Large intestine (tissue), 3 donors: ENCODE data around the gene SLC2A11. TPM values are rescaled to one million over a fixed set of nuclear protein-coding genes. Genes with fewer than 3 reads are reported as not detected.

Source experiments
- DNase-seq, 2 donors: peaks; one replicate each; pipeline versions ENCODE4 v3.0.0 to v3.0.0-alpha.2; 2013
- H3K27ac ChIP-seq: one replicate; pipeline ENCODE4 v1.5.1; 2013; ENCODE audit warnings: low read length
- H3K27me3 ChIP-seq: 2 replicates; pipeline ENCODE4 v1.6.1; 2013; ENCODE audit warnings: low read length; ENCODE audit not compliant: control insufficient read depth, insufficient read depth
- H3K36me3 ChIP-seq: 2 replicates; pipeline ENCODE4 v1.6.1; 2013; ENCODE audit warnings: low read length; ENCODE audit not compliant: control insufficient read depth, insufficient read depth
- H3K4me1 ChIP-seq: one replicate; pipeline ENCODE4 v1.6.1; 2013; ENCODE audit warnings: low read length; ENCODE audit not compliant: control insufficient read depth, insufficient read depth
- H3K4me3 ChIP-seq: one replicate; pipeline ENCODE4 v1.5.1; 2013; ENCODE audit warnings: low read length
- H3K9me3 ChIP-seq: one replicate; pipeline ENCODE4 v1.6.1; 2013; ENCODE audit warnings: mild to moderate bottlenecking, low read depth, low read length, moderate library complexity; ENCODE audit not compliant: control insufficient read depth
- WGBS: methylation state at CpG from one replicate; pipeline ENCODE4 v1.1.5; 2013; ENCODE audit warnings: low lambda C conversion rate; ENCODE audit not compliant: insufficient coverage; 5-methylcytosine and 5-hydroxymethylcytosine counted together
- polyA plus RNA-seq: library from polyadenylated mRNA; unstranded; fragments of 120-200 nt; gene quantifications from one replicate; pipeline ENCODE4 v1.2.1, GENCODE V29; 2013

The SLC2A11 gene
- polyA plus RNA-seq, 1 donor: 19.3 TPM

DNA sequence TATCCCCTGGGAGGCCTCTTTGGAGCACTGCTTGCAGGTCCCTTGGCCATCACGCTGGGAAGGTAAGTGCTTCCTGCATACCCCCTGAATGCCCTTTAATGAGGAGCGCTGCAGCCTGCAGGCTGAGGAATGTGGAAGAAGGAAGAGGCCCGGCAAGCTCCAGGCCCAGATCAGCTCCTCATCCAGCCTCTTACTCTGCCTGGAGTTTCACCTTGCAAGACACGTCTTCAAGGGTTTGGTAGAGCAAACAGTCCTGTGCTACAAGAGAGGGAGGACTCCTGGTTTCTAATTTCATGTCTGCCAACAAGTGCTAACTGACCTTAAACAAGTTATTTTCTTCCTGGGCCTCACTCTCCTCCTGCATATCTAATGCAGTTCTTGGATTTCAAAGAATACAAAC, 10.9 kb downstream of the SLC2A11 start:
- no peak for DNase-seq
- Histone ChIP-seq H3K4me3 (no peak overlapping the region), H3K4me1 (no peaks in the 10 kb centered on the region), H3K9me3 (no peaks in the 10 kb centered on the region), H3K27me3 (no peaks in the 10 kb centered on the region), H3K36me3 (peaks cover 18% of the 10 kb centered on the region), H3K27ac (no peak overlapping the region)
- no CpG with 5 or more reads among the region's 4 CpGs for WGBS

DNA sequence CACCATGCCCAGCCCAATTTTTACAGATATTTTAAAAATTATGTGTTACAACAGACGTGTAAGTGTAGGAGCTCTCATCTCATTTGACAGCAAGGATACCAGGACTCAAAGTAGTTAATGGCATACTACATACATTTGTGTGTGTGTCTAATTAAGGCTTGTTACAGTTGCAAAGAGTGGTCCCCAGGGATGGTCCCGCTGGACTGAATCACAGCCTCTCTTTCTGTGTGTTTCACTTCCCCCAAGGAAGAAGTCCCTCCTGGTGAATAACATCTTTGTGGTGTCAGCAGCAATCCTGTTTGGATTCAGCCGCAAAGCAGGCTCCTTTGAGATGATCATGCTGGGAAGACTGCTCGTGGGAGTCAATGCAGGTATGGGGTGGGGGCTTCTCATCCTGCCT, 17.2 kb downstream of the SLC2A11 start:
- H3K9me3 ChIP-seq: no peaks in the 10 kb centered on the region
- no peak overlapping the region for H3K4me3 ChIP-seq
- no peaks in the 10 kb centered on the region for H3K4me1 ChIP-seq
- no CpG with 5 or more reads among the region's 4 CpGs for WGBS
- H3K36me3 ChIP-seq: peaks cover 11% of the 10 kb centered on the region
- DNase-seq: no peak
- no peak overlapping the region for H3K27ac ChIP-seq
- H3K27me3 ChIP-seq: no peaks in the 10 kb centered on the region

DNA sequence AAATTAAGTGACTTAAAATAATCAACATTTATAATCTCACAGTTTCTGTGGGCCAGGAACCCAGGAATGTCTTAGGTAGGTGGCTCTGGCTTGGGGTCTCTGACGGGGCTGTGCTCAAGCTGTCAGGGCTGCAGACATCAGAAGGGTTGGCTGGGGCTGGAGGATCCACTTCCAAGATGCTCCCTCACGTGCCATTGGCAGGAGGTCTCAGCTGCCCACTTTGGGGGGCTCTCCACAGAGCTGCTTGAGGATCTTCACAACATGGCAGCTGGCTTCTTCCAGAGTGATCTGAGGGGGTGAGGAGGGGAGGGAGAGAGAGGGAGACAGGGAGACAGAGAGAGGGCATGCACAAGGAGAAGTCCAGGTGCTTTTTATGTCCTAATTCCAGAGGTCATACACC, 18.1 kb downstream of the SLC2A11 start:
- Histone ChIP-seq H3K27ac (no peak overlapping the region), H3K27me3 (no peaks in the 10 kb centered on the region), H3K4me1 (no peaks in the 10 kb centered on the region), H3K4me3 (no peak overlapping the region), H3K36me3 (peaks cover 11% of the 10 kb centered on the region), H3K9me3 (no peaks in the 10 kb centered on the region)
- no CpG with 5 or more reads among the region's 2 CpGs for WGBS
- no peak for DNase-seq

DNA sequence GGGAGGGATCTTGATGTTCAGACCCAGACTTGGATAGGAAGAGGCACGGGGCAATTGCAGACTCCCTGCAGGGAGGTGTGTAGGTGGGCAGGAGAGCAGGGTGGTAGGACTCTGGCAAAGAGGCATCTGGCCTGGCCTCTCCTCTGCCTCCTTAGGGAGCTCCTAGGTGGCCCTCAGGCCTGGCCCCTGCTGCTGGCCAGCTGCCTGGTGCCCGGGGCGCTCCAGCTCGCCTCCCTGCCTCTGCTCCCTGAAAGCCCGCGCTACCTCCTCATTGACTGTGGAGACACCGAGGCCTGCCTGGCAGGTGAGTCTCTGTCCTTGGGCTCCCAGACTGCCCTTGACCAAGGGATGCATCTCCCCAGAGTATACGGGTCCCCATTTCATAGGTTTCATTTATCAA, 19.9 kb downstream of the SLC2A11 start:
- no peak overlapping the region for H3K4me3 ChIP-seq
- DNase-seq: no peak
- WGBS: no CpG with 5 or more reads among the region's 8 CpGs
- H3K9me3 ChIP-seq: peaks cover 2% of the 10 kb centered on the region
- no peak overlapping the region for H3K27ac ChIP-seq
- H3K4me1 ChIP-seq: no peaks in the 10 kb centered on the region
- H3K27me3 ChIP-seq: no peaks in the 10 kb centered on the region
- peaks cover 12% of the 10 kb centered on the region for H3K36me3 ChIP-seq

GRCh38 chr22:23878219-23878618, 20.5 kb downstream of the SLC2A11 start:
- no peak for DNase-seq
- no CpG with 5 or more reads among the region's 7 CpGs for WGBS
- H3K36me3 ChIP-seq: peaks cover 13% of the 10 kb centered on the region
- H3K4me3 ChIP-seq: no peak overlapping the region
- no peaks in the 10 kb centered on the region for H3K27me3 ChIP-seq
- no peak overlapping the region for H3K27ac ChIP-seq
- no peaks in the 10 kb centered on the region for H3K4me1 ChIP-seq
- peaks cover 2% of the 10 kb centered on the region for H3K9me3 ChIP-seq

DNA sequence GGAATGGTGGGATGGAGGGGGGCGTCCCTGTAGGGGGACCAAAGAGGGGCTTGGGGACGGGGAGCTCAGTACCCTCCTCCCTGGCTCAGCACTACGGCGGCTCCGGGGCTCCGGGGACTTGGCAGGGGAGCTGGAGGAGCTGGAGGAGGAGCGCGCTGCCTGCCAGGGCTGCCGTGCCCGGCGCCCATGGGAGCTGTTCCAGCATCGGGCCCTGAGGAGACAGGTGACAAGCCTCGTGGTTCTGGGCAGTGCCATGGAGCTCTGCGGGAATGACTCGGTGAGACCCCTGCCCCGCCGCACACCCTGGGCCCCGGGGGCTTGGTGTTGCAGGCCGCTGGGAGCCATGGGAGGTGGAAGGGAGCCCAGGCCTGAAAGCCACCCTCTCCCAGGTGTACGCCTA, 24.7 kb downstream of the SLC2A11 start:
- peaks cover 2% of the 10 kb centered on the region for H3K9me3 ChIP-seq
- H3K4me3 ChIP-seq: no peak overlapping the region
- no peak for DNase-seq
- no peak overlapping the region for H3K27ac ChIP-seq
- WGBS: no CpG with 5 or more reads among the region's 20 CpGs
- peaks cover 6% of the 10 kb centered on the region for H3K36me3 ChIP-seq
- no peaks in the 10 kb centered on the region for H3K27me3 ChIP-seq
- no peaks in the 10 kb centered on the region for H3K4me1 ChIP-seq

DNA sequence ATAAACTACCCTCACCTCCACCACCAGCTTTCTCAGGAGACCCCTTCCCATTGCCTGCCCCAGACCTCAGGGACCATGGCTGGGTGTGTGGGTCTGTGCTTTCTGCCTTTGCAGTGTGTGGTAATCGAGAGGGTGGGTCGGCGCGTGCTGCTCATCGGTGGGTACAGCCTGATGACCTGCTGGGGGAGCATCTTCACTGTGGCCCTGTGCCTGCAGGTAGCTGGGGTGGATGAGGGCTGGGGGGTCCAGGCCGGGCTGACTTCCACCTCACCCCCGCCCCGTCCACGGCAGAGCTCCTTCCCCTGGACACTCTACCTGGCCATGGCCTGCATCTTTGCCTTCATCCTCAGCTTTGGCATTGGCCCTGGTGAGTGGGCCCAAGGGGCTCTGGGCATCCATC, 26.0 kb downstream of the SLC2A11 start:
- peaks cover 2% of the 10 kb centered on the region for H3K36me3 ChIP-seq
- H3K27me3 ChIP-seq: no peaks in the 10 kb centered on the region
- peaks cover 2% of the 10 kb centered on the region for H3K9me3 ChIP-seq
- DNase-seq: no peak
- H3K4me1 ChIP-seq: no peaks in the 10 kb centered on the region
- no peak overlapping the region for H3K4me3 ChIP-seq
- no peak overlapping the region for H3K27ac ChIP-seq
- WGBS: no CpG with 5 or more reads among the region's 9 CpGs

DNA sequence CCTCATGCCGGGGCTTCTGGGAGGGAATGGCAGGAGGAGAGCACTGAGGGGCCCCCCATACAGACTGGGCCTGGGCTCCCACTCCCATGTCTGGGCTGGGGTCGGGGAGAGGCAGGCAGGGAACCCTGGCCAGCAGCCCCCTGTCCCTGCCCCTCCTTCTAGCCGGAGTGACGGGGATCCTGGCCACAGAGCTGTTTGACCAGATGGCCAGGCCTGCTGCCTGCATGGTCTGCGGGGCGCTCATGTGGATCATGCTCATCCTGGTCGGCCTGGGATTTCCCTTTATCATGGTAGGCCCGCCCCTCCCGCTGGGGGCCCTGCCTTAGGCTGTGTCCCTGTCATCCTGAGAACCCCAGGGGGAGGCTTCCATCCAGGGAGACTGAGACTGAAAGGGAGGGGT, 26.5 kb downstream of the SLC2A11 start:
- no peak for DNase-seq
- H3K4me3 ChIP-seq: no peak overlapping the region
- H3K4me1 ChIP-seq: no peaks in the 10 kb centered on the region
- H3K9me3 ChIP-seq: peaks cover 2% of the 10 kb centered on the region
- H3K27ac ChIP-seq: no peak overlapping the region
- H3K36me3 ChIP-seq: peaks cover 2% of the 10 kb centered on the region
- no peaks in the 10 kb centered on the region for H3K27me3 ChIP-seq
- WGBS: no CpG with 5 or more reads among the region's 9 CpGs

DNA sequence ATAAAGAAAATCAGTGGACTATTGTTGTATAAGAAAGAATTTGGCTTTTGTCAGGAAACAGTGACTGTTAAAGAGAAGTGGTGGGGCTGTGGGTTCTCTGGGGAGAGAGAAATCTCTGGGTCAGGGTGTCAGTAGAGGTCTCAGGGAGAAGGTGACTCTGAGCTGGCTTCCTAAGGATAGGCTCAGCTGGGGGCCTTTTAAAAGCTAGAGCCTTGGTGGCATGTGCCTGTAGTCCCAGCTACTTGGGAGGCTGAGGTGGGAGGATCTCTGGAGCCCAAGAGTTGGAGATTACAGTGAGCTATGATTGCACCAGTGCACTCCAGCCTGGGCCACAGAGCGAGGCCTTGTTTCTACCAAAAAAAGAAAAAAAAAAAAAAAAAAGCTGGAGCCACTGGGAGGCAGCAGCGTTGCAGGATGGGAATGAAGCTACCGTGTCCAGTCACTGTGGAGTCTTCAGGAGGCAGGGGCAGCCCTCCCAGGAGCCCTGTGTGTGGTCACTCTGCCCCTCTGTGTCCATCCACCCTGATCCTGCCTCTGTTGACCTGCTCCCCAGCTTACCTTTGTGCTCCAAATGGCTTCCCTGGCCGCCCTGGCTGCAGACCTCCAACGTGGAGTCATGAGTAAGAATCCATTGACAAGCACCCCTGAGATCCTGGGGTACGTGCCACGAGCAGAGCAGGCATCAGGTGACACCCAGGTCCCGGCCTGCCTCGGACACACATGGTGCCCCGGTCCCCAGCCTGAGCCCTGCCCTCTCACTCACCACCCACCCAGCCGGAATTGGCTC, 31.1 kb downstream of the SLC2A11 start:
- H3K27me3 ChIP-seq: no peaks in the 10 kb centered on the region
- H3K4me3 ChIP-seq: no peak overlapping the region
- no peak for DNase-seq
- H3K36me3 ChIP-seq: no peaks in the 10 kb centered on the region
- peaks cover 10% of the 10 kb centered on the region for H3K4me1 ChIP-seq
- no peaks in the 10 kb centered on the region for H3K9me3 ChIP-seq
- H3K27ac ChIP-seq: no peak overlapping the region
- 86% methylated on average over 1 of the region's 11 CpGs for WGBS

DNA sequence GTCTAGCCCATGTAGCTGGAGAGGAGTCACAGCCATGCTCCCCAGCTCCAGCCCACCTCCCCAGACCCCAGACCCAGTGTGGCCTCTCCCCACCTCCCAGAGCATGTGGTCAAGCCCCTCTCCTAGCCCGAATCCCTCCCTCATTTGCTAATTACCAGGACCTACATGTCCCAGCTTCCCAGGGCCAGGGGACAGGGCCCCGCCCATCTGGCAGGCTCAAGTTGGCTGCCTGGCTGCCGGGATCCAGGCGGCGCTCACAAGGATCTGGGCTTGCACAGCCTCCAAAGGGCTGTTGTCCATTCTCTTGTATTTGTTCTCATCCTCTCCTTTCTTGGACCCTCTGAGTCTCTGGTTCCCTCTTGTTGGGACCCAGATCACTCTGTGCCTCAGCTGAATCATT, 31.9 kb downstream of the SLC2A11 start:
- H3K27me3 ChIP-seq: no peaks in the 10 kb centered on the region

DNA sequence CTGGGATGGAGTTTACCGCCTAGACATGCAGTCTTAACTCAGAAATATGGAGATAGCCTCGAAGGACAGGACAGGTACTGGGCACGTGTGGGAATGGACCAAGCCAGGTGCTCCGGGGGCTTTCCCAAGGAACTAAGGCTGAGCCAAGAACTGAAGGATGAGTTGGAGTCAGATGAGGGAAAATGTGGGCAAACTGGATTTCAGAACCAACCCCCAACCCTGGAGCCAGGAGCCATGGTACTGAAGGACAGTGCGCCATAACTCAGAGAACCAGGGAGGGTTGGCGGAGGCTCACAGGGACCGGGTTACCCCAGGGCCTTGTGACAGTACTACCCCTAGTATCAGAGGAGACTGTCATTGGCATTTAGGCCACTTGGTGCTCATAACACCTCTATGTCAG, 34.1 kb downstream of the SLC2A11 start:
- no CpG with 5 or more reads among the region's 7 CpGs for WGBS
- no peaks in the 10 kb centered on the region for H3K9me3 ChIP-seq
- no peak for DNase-seq

More for the DNA sequence above, 31.9 kb downstream of the SLC2A11 start:
- WGBS: no CpG with 5 or more reads among the region's 5 CpGs
- no peak for DNase-seq
- no peak overlapping the region for H3K27ac ChIP-seq
- peaks cover 12% of the 10 kb centered on the region for H3K4me1 ChIP-seq
- no peaks in the 10 kb centered on the region for H3K36me3 ChIP-seq
- no peaks in the 10 kb centered on the region for H3K9me3 ChIP-seq
- no peak overlapping the region for H3K4me3 ChIP-seq

More for the DNA sequence above, 34.1 kb downstream of the SLC2A11 start:
- Histone ChIP-seq H3K36me3 (peaks cover 13% of the 10 kb centered on the region), H3K4me3 (no peak overlapping the region), H3K27me3 (no peaks in the 10 kb centered on the region), H3K27ac (no peak overlapping the region), H3K4me1 (peaks cover 24% of the 10 kb centered on the region)
